Measurements from ENCODE around the gene PRRT1B. TPM values are rescaled to one million over a fixed set of nuclear protein-coding genes. Genes with fewer than 3 reads are reported as not detected.

PRRT1B gene
- total RNA-seq, 1 experiment from 2014 or later = 1.2 TPM

DNA sequence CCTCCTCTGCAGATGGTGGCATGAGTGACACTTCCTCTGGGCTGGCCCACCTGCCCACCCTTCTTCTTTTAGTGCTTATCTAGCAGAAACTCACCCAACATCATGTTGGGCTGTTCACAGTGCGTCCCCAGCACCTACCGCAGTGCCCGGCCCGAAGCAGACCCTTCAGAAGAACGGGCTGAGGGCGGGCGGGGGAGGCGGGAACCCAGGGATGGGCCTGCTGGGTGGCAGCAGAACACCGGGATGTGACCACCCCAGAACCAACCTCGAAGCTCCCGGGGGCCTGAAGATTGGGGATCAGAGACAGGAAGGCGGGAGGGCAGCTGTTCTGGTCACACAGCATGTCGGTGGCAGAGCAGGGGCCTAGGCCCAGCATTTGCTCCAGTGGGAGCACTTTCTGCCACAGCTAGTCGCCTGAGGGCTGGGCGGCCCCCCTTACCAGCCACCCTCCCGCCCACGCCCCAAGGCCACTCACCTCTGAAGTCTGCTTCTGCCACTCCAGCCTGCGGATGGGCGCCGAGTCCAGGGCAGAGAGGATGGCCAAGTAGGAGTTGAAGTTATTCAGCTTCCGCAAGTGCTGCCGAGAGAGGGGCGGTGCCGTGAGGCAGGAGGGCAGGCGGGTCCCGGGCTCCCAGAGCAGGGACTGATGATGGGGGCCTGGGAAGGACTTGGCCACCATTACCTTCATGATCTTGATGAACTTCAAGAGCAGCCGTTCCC is 38.7 kb downstream of the PRRT1B start (continued):
- TF ChIP-seq, protein P1, sequence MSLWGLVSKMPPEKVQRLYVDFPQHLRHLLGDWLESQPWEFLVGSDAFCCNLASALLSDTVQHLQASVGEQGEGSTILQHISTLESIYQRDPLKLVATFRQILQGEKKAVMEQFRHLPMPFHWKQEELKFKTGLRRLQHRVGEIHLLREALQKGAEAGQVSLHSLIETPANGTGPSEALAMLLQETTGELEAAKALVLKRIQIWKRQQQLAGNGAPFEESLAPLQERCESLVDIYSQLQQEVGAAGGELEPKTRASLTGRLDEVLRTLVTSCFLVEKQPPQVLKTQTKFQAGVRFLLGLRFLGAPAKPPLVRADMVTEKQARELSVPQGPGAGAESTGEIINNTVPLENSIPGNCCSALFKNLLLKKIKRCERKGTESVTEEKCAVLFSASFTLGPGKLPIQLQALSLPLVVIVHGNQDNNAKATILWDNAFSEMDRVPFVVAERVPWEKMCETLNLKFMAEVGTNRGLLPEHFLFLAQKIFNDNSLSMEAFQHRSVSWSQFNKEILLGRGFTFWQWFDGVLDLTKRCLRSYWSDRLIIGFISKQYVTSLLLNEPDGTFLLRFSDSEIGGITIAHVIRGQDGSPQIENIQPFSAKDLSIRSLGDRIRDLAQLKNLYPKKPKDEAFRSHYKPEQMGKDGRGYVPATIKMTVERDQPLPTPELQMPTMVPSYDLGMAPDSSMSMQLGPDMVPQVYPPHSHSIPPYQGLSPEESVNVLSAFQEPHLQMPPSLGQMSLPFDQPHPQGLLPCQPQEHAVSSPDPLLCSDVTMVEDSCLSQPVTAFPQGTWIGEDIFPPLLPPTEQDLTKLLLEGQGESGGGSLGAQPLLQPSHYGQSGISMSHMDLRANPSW (CRISPR knock-in tag; conservative IDR thresholded peaks at IDR 0.05; ENCODE audit: low read depth) = no peak
- TF ChIP-seq, protein P2, sequence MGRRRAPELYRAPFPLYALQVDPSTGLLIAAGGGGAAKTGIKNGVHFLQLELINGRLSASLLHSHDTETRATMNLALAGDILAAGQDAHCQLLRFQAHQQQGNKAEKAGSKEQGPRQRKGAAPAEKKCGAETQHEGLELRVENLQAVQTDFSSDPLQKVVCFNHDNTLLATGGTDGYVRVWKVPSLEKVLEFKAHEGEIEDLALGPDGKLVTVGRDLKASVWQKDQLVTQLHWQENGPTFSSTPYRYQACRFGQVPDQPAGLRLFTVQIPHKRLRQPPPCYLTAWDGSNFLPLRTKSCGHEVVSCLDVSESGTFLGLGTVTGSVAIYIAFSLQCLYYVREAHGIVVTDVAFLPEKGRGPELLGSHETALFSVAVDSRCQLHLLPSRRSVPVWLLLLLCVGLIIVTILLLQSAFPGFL (CRISPR knock-in tag; IDR thresholded peaks at IDR 0.05; ENCODE audit: borderline replicate concordance) = no peak
- no peak for TF ChIP-seq TEAD4 (CRISPR knock-in tag; IDR thresholded peaks at IDR 0.05)
- TF ChIP-seq NFATC4 (CRISPR knock-in tag; IDR thresholded peaks at IDR 0.05) = no peak
- TF ChIP-seq, protein P3, sequence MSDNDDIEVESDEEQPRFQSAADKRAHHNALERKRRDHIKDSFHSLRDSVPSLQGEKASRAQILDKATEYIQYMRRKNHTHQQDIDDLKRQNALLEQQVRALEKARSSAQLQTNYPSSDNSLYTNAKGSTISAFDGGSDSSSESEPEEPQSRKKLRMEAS (CRISPR knock-in tag; IDR thresholded peaks at IDR 0.05) = no peak
- TF ChIP-seq FOXK1 (CRISPR knock-in tag; IDR thresholded peaks at IDR 0.05) = no peak
- no peak for TF ChIP-seq TP53 (CRISPR knock-in tag; IDR thresholded peaks at IDR 0.05)
- no peak for TF ChIP-seq NR1H2 (CRISPR knock-in tag; IDR thresholded peaks at IDR 0.05)
- TF ChIP-seq, protein P4, sequence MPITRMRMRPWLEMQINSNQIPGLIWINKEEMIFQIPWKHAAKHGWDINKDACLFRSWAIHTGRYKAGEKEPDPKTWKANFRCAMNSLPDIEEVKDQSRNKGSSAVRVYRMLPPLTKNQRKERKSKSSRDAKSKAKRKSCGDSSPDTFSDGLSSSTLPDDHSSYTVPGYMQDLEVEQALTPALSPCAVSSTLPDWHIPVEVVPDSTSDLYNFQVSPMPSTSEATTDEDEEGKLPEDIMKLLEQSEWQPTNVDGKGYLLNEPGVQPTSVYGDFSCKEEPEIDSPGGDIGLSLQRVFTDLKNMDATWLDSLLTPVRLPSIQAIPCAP (CRISPR knock-in tag; IDR thresholded peaks at IDR 0.05) = no peak

DNA sequence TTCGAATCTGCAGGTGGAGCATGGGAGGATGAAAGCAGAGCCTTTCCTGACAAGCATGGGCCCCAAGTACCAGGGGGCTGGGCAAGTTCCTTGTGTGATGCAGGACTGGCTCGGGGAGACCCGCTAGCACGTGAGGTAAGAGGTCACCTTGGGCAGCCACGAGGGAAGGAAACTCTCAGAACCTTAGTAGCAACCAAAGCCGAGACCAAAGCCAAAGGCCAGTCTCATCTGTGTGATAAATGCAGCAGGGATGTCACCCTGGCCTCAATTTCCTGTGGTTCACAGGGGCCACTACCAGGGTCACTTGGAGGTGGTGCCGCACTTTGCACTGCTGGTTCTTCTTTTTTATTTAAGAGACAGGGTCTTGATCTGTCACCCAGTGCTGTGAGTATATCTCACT is 39.5 kb downstream of the PRRT1B start:
- CTCF ChIA-PET = no interaction called here
- TF ChIP-seq, protein P5, sequence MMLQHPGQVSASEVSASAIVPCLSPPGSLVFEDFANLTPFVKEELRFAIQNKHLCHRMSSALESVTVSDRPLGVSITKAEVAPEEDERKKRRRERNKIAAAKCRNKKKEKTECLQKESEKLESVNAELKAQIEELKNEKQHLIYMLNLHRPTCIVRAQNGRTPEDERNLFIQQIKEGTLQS (CRISPR knock-in tag; conservative IDR thresholded peaks at IDR 0.05) = no peak
- TF ChIP-seq, protein P6, sequence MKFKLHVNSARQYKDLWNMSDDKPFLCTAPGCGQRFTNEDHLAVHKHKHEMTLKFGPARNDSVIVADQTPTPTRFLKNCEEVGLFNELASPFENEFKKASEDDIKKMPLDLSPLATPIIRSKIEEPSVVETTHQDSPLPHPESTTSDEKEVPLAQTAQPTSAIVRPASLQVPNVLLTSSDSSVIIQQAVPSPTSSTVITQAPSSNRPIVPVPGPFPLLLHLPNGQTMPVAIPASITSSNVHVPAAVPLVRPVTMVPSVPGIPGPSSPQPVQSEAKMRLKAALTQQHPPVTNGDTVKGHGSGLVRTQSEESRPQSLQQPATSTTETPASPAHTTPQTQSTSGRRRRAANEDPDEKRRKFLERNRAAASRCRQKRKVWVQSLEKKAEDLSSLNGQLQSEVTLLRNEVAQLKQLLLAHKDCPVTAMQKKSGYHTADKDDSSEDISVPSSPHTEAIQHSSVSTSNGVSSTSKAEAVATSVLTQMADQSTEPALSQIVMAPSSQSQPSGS (CRISPR knock-in tag; IDR thresholded peaks at IDR 0.05; ENCODE audit: borderline replicate concordance, low read depth) = no peak
- no peak for TF ChIP-seq TEAD1 (CRISPR knock-in tag; IDR thresholded peaks at IDR 0.05)
- TF ChIP-seq, protein P7, sequence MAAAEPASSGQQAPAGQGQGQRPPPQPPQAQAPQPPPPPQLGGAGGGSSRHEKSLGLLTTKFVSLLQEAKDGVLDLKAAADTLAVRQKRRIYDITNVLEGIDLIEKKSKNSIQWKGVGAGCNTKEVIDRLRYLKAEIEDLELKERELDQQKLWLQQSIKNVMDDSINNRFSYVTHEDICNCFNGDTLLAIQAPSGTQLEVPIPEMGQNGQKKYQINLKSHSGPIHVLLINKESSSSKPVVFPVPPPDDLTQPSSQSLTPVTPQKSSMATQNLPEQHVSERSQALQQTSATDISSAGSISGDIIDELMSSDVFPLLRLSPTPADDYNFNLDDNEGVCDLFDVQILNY (CRISPR knock-in tag; IDR thresholded peaks at IDR 0.05) = no peak
- TF ChIP-seq, protein P8, sequence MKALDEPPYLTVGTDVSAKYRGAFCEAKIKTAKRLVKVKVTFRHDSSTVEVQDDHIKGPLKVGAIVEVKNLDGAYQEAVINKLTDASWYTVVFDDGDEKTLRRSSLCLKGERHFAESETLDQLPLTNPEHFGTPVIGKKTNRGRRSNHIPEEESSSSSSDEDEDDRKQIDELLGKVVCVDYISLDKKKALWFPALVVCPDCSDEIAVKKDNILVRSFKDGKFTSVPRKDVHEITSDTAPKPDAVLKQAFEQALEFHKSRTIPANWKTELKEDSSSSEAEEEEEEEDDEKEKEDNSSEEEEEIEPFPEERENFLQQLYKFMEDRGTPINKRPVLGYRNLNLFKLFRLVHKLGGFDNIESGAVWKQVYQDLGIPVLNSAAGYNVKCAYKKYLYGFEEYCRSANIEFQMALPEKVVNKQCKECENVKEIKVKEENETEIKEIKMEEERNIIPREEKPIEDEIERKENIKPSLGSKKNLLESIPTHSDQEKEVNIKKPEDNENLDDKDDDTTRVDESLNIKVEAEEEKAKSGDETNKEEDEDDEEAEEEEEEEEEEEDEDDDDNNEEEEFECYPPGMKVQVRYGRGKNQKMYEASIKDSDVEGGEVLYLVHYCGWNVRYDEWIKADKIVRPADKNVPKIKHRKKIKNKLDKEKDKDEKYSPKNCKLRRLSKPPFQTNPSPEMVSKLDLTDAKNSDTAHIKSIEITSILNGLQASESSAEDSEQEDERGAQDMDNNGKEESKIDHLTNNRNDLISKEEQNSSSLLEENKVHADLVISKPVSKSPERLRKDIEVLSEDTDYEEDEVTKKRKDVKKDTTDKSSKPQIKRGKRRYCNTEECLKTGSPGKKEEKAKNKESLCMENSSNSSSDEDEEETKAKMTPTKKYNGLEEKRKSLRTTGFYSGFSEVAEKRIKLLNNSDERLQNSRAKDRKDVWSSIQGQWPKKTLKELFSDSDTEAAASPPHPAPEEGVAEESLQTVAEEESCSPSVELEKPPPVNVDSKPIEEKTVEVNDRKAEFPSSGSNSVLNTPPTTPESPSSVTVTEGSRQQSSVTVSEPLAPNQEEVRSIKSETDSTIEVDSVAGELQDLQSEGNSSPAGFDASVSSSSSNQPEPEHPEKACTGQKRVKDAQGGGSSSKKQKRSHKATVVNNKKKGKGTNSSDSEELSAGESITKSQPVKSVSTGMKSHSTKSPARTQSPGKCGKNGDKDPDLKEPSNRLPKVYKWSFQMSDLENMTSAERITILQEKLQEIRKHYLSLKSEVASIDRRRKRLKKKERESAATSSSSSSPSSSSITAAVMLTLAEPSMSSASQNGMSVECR (CRISPR knock-in tag; IDR thresholded peaks at IDR 0.05; ENCODE audit: borderline replicate concordance) = no peak
- no peak for TF ChIP-seq FOXP1 (CRISPR knock-in tag; IDR thresholded peaks at IDR 0.05; ENCODE audit: borderline replicate concordance)
- TF ChIP-seq, protein P9, sequence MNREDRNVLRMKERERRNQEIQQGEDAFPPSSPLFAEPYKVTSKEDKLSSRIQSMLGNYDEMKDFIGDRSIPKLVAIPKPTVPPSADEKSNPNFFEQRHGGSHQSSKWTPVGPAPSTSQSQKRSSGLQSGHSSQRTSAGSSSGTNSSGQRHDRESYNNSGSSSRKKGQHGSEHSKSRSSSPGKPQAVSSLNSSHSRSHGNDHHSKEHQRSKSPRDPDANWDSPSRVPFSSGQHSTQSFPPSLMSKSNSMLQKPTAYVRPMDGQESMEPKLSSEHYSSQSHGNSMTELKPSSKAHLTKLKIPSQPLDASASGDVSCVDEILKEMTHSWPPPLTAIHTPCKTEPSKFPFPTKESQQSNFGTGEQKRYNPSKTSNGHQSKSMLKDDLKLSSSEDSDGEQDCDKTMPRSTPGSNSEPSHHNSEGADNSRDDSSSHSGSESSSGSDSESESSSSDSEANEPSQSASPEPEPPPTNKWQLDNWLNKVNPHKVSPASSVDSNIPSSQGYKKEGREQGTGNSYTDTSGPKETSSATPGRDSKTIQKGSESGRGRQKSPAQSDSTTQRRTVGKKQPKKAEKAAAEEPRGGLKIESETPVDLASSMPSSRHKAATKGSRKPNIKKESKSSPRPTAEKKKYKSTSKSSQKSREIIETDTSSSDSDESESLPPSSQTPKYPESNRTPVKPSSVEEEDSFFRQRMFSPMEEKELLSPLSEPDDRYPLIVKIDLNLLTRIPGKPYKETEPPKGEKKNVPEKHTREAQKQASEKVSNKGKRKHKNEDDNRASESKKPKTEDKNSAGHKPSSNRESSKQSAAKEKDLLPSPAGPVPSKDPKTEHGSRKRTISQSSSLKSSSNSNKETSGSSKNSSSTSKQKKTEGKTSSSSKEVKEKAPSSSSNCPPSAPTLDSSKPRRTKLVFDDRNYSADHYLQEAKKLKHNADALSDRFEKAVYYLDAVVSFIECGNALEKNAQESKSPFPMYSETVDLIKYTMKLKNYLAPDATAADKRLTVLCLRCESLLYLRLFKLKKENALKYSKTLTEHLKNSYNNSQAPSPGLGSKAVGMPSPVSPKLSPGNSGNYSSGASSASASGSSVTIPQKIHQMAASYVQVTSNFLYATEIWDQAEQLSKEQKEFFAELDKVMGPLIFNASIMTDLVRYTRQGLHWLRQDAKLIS (CRISPR knock-in tag; IDR thresholded peaks at IDR 0.05; ENCODE audit: borderline replicate concordance) = no peak
- no peak for TF ChIP-seq ZNF423 (CRISPR knock-in tag; IDR thresholded peaks at IDR 0.05)

More for the DNA sequence above, 39.5 kb downstream of the PRRT1B start:
- Mint-ChIP-seq H3K4me1 (no peaks in the 10 kb centered on the region), H3K4me3 (no peak overlapping the region), H3K27me3 (ENCODE audit: low read depth) (no peaks in the 10 kb centered on the region), H3K9me3 (no peaks in the 10 kb centered on the region), H3K36me3 (peaks cover 11% of the 10 kb centered on the region), H3K27ac (no peak overlapping the region)
- DNase-seq (ENCODE audit: low spot score) (no peak), ATAC-seq (no peak)
- POLR2A ChIA-PET = no interaction called here
